GM23248 (cell line): ENCODE data around the gene PHKA1. TPM values are rescaled to one million over a fixed set of nuclear protein-coding genes. Genes with fewer than 3 reads are reported as not detected.

ENCODE experiments used
- DNase-seq: peaks from one replicate; pipeline ENCODE4 v3.0.0-alpha.2; 2015
- H2AFZ ChIP-seq: fragments of 200-600 bp; sonication (generic); 2 replicates; pipeline ENCODE4 v1.6.1; 2016; ENCODE audit warnings: antibody characterized with exemption
- H3F3A ChIP-seq: fragments of 200-600 bp; sonication (generic); 2 replicates; pipeline ENCODE4 v1.6.1; 2016; ENCODE audit warnings: mild to moderate bottlenecking, antibody characterized with exemption, mixed run types; ENCODE audit not compliant: insufficient read depth
- H3K27ac ChIP-seq: fragments of 200-600 bp; sonication (generic); 2 replicates; pipeline ENCODE4 v1.5.1; 2016; ENCODE audit warnings: mild to moderate bottlenecking
- H3K27me3 ChIP-seq: fragments of 200-600 bp; sonication (generic); replicated peaks from 2 replicates; pipeline ENCODE4 v1.6.1; 2016; ENCODE audit warnings: mild to moderate bottlenecking; ENCODE audit not compliant: insufficient read depth
- H3K36me3 ChIP-seq: fragments of 200-600 bp; sonication (generic); 2 replicates; pipeline ENCODE4 v1.6.1; 2016; ENCODE audit warnings: low read depth, mild to moderate bottlenecking
- H3K4me1 ChIP-seq: fragments of 200-600 bp; sonication (generic); 2 replicates; pipeline ENCODE4 v1.6.1; 2016; ENCODE audit warnings: mild to moderate bottlenecking; ENCODE audit not compliant: insufficient read depth
- H3K4me2 ChIP-seq: fragments of 200-600 bp; sonication (generic); one replicate; pipeline ENCODE4 v1.6.1; 2016; ENCODE audit warnings: mild to moderate bottlenecking; ENCODE audit not compliant: unreplicated experiment
- H3K4me3 ChIP-seq: fragments of 200-600 bp; sonication (generic); 2 replicates; pipeline ENCODE4 v1.5.1; 2016; ENCODE audit warnings: mild to moderate bottlenecking
- H3K79me2 ChIP-seq: fragments of 200-600 bp; sonication (generic); 2 replicates; pipeline ENCODE4 v1.6.1; 2016; ENCODE audit warnings: mild to moderate bottlenecking; ENCODE audit not compliant: insufficient read depth
- H3K9ac ChIP-seq: fragments of 200-600 bp; sonication (generic); 2 replicates; pipeline ENCODE4 v1.6.1; 2016; ENCODE audit warnings: mild to moderate bottlenecking
- H3K9me2 ChIP-seq: fragments of 200-600 bp; sonication (generic); 2 replicates; pipeline ENCODE4 v1.6.1; 2016; ENCODE audit warnings: mixed run types, mild to moderate bottlenecking, moderate library complexity; ENCODE audit not compliant: insufficient read depth
- H3K9me3 ChIP-seq: fragments of 200-600 bp; sonication (generic); one replicate; pipeline ENCODE4 v1.6.1; 2017; ENCODE audit warnings: low read depth
- H4K20me1 ChIP-seq: fragments of 200-600 bp; sonication (generic); 2 replicates; pipeline ENCODE4 v1.6.0; 2016; ENCODE audit not compliant: insufficient read depth
- EZH2 ChIP-seq: fragments of 200-600 bp; sonication (generic); IDR thresholded peaks from 2 replicates; pipeline ENCODE4 v1.6.1; 2018; ENCODE audit warnings: antibody characterized with exemption, mild to moderate bottlenecking; ENCODE audit not compliant: insufficient read depth, poor library complexity, severe bottlenecking
- EZH2phosphoT487 ChIP-seq: fragments of 200-600 bp; sonication (generic); IDR thresholded peaks from 2 replicates; pipeline ENCODE4 v1.6.1; 2018; ENCODE audit warnings: antibody characterized with exemption, moderate library complexity, mild to moderate bottlenecking, low read depth; ENCODE audit not compliant: insufficient read depth
- WGBS, 2 experiments: methylation state at CpG; one replicate each; pipeline ENCODE4 v1.1.6; 2015 to 2017; ENCODE audit warnings: low lambda C conversion rate in 2 of 2, low coverage in 1 of 2; ENCODE audit errors: missing lambda C conversion rate in 2 of 2; 5-methylcytosine and 5-hydroxymethylcytosine counted together
- in situ Hi-C: fragments of 300-500 bp; cut with MboI; formaldehyde crosslinking; loops from 2 replicates; pipeline ENCODE4 v1.15.0; 2020
- polyA plus RNA-seq: library from polyadenylated mRNA; unstranded; fragments of >200 nt; fragmentation: Nextera tagmentation; extraction: Ambion mirVana; gene quantifications from 2 replicates; pipeline ENCODE4 v1.2.1, GENCODE V29; 2016
- total RNA-seq: library from RNA; depleted of rRNA; stranded (reverse); fragments of >200 nt; shearing (Covaris generic); gene quantifications from 2 replicates; pipeline ENCODE4 v1.2.3, GENCODE V29; 2014

PHKA1 gene
- total and polyA plus RNA-seq, 2 experiments from 2014 or later, result 1.6 to 2.5 TPM

DNA sequence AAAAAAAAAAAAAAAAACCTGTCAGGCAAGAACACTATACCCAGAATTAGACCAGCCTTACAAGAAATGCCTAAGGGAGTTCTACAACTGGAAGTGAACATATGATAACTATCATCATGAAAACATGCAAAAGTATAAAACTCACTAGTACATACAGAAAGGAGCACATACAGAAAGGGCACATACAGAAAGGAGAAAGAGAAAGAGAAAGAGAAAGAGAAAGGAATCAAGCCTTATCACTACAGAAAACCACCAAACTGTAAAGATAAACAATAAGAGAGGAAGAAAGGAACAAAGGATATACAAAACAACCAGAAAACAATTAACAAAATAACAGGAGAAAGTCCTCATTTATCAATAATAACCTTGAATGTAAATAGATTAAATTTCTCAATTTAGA, 50.4 kb downstream of the PHKA1 start:
- no peaks in the 10 kb centered on the region for H3K9me3 ChIP-seq
- DNase-seq, result no peak
- H4K20me1 ChIP-seq, result no peaks in the 10 kb centered on the region
- H2AFZ ChIP-seq, result no peak overlapping the region
- H3K27me3 ChIP-seq, result no peaks in the 10 kb centered on the region
- H3F3A ChIP-seq, result no peaks in the 10 kb centered on the region
- in situ Hi-C loops, result no loop called here
- H3K27ac ChIP-seq, result no peak overlapping the region
- TF ChIP-seq EZH2phosphoT487, result no peak
- TF ChIP-seq EZH2, result no peak
- no peaks in the 10 kb centered on the region for H3K9me2 ChIP-seq
- no peaks in the 10 kb centered on the region for H3K4me1 ChIP-seq
- no peak overlapping the region for H3K4me3 ChIP-seq
- no peak overlapping the region for H3K4me2 ChIP-seq
- no peak overlapping the region for H3K9ac ChIP-seq
- no peaks in the 10 kb centered on the region for H3K79me2 ChIP-seq
- no peaks in the 10 kb centered on the region for H3K36me3 ChIP-seq

- Histone ChIP-seq H3F3A (no peaks in the 10 kb centered on the region), H3K4me3 (no peak overlapping the region), H3K79me2 (no peaks in the 10 kb centered on the region), H3K4me1 (no peaks in the 10 kb centered on the region), H3K9me3 (no peaks in the 10 kb centered on the region), H3K27me3 (no peaks in the 10 kb centered on the region), H2AFZ (no peak overlapping the region), H3K9me2 (no peaks in the 10 kb centered on the region), H4K20me1 (no peaks in the 10 kb centered on the region), H3K27ac (no peak overlapping the region), H3K9ac (no peak overlapping the region), H3K36me3 (no peaks in the 10 kb centered on the region), H3K4me2 (no peak overlapping the region)
- WGBS, 2 experiments, result 43 to 53% methylated on average over 1 to 4 of the region's 5 CpGs
- TF ChIP-seq EZH2 (no peak), EZH2phosphoT487 (no peak)
- in situ Hi-C loops, result no loop called here
- DNase-seq, result no peak
These were observed 51.9 kb downstream of the PHKA1 start for GRCh38 chrX:72662020-72662747.

DNA sequence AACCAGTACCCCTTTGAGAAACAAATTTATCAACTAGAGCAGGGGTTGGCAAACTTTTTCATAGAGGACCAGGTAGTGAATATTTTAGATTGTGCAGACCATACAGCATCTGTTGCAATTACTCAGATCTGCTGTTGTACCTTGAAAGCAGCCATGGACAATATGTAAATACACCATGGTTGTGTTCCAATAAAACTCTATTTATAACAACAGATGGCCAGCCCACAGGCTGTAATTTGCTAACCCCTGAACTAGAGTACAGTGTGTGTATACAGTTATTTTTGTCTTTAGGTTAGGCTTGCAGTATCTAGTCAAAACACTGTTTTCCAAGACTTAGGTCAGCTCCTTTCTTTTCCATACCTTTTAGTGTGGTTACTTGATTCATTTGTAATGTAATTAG, 54.4 kb downstream of the PHKA1 start:
- DNase-seq, result no peak
- Histone ChIP-seq H3K36me3 (no peaks in the 10 kb centered on the region), H3K9ac (no peak overlapping the region), H3K9me3 (no peaks in the 10 kb centered on the region), H3K79me2 (no peaks in the 10 kb centered on the region), H3K4me3 (no peak overlapping the region), H3K4me2 (no peak overlapping the region), H3K4me1 (no peaks in the 10 kb centered on the region), H2AFZ (no peak overlapping the region), H3K27me3 (no peaks in the 10 kb centered on the region), H3K9me2 (no peaks in the 10 kb centered on the region), H3K27ac (no peak overlapping the region), H3F3A (no peaks in the 10 kb centered on the region), H4K20me1 (no peaks in the 10 kb centered on the region)
- TF ChIP-seq EZH2phosphoT487 (no peak), EZH2 (no peak)
- in situ Hi-C loops, result no loop called here

DNA sequence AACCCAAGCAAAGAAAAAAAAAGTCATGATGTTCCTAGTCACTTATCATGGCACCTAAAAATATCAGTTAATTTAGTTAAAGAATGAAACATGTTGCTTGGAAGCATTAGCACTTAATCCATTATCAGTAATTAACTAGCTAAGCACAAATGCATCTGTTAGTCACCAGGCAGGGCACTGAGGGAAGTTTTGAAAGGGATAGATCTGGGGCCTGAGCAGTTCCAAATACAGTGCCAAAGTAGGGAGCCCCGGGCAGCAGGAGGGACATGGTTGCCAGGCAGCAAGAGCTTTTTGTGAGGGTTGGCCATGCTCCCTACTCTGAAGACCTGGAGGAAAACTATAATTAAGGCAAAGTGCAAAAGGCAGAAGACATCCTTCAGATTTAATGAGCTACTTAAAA, 62.0 kb downstream of the PHKA1 start:
- H4K20me1 ChIP-seq, result no peaks in the 10 kb centered on the region
- H3K4me1 ChIP-seq, result no peaks in the 10 kb centered on the region
- no peaks in the 10 kb centered on the region for H3K36me3 ChIP-seq
- no peaks in the 10 kb centered on the region for H3F3A ChIP-seq
- H3K27ac ChIP-seq, result no peak overlapping the region
- TF ChIP-seq EZH2phosphoT487 (no peak), EZH2 (no peak)
- no peaks in the 10 kb centered on the region for H3K79me2 ChIP-seq
- 0 to 11% methylated on average over 1 of the region's 1 CpG for WGBS, 2 experiments
- DNase-seq, result no peak
- no peak overlapping the region for H3K9ac ChIP-seq
- no peaks in the 10 kb centered on the region for H3K27me3 ChIP-seq
- no peak overlapping the region for H2AFZ ChIP-seq
- no peak overlapping the region for H3K4me3 ChIP-seq
- no peaks in the 10 kb centered on the region for H3K9me3 ChIP-seq
- no peak overlapping the region for H3K4me2 ChIP-seq
- in situ Hi-C loops, result no loop called here
- H3K9me2 ChIP-seq, result no peaks in the 10 kb centered on the region

- no peak overlapping the region for H3K4me2 ChIP-seq
- H3K4me1 ChIP-seq, result no peaks in the 10 kb centered on the region
- H3K79me2 ChIP-seq, result no peaks in the 10 kb centered on the region
- WGBS, 2 experiments, result 94 to 100% methylated on average over 2 of the region's 2 CpGs
- DNase-seq, result no peak
- H3K9me3 ChIP-seq, result no peaks in the 10 kb centered on the region
- H3K27me3 ChIP-seq, result no peaks in the 10 kb centered on the region
- no peak overlapping the region for H2AFZ ChIP-seq
- no peak overlapping the region for H3K4me3 ChIP-seq
- in situ Hi-C loops, result no loop called here
- H4K20me1 ChIP-seq, result no peaks in the 10 kb centered on the region
- no peaks in the 10 kb centered on the region for H3F3A ChIP-seq
- H3K36me3 ChIP-seq, result no peaks in the 10 kb centered on the region
- no peak for TF ChIP-seq EZH2
- TF ChIP-seq EZH2phosphoT487, result no peak
- H3K9me2 ChIP-seq, result no peaks in the 10 kb centered on the region
- H3K9ac ChIP-seq, result no peak overlapping the region
- H3K27ac ChIP-seq, result no peak overlapping the region
These were observed 69.2 kb downstream of the PHKA1 start for GRCh38 chrX:72644946-72645345.
